GM12864 (cell line): Measurements from ENCODE around the gene RASA4B.

Experiments
- DNase-seq: peaks from one replicate; pipeline ENCODE4 v3.0.0-alpha.2; 2011; ENCODE audit warnings: low read depth
- H3K4me3 ChIP-seq: 2 replicates; pipeline ENCODE4 v1.5.1; 2011; ENCODE audit warnings: mild to moderate bottlenecking, low read depth, low read length, control low read depth
- CTCF ChIP-seq: IDR thresholded peaks from 2 replicates; pipeline ENCODE4 v1.5.1; 2011; ENCODE audit warnings: low read depth, mild to moderate bottlenecking, moderate library complexity, low read length, control low read depth, inconsistent platforms; ENCODE audit errors: missing control alignments

The RASA4B gene

GRCh38 chr7:102464577-102465280 lies 52.8 kb downstream of the RASA4B start, which contains the start of the genes ALKBH4 and LRWD1:
Gene ALKBH4 (minus strand): TSS chr7:102464863. CDS start chr7:102464836, 27 bp downstream.
Gene LRWD1 (plus strand): TSS chr7:102464984. CDS start chr7:102465081, 97 bp downstream.
- TF ChIP-seq CTCF = no peak

DNA sequence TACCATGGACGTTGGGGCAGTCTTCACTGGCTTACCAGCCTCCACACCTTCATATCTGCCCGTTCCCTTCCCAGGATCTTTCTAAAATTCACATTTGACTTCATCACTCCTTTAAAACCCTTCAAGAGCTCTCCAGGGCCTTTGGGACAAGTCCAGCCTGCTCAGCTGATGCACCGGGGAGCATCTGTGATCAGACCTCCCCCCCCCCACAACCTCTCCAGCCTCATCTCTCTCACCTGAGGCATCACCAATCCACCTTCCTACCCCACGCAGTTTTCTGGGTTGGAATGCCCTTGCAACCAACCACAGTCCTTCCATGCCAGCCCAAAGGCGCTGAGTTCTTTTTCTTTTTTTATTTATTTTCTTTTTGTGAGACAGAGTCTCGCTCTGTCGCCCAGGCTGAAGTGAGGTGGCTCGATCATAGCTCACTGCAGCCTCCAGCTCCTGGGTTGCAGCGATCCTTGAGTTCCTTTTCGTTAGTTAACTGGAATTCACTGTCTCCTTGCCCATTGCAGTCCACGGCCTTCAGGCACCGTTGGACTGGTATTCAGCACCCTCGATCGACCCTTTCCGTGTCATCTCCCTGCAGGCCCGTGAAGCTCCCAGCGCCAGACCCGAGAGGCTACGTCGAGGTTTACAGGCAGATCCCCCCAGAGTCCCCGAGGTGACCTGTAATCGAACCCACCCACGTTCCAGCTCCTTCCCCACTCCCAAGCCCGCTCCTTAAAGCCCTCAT lies 53.6 kb downstream of the RASA4B start:
- no peak for DNase-seq
- no peak for TF ChIP-seq CTCF
- peak overlapping the region; percentile 95 for H3K4me3 ChIP-seq

More at GRCh38 chr7:102464577-102465280, 52.8 kb downstream of the RASA4B start, which contains the start of the genes ALKBH4 and LRWD1:
- peak; percentile 83 for DNase-seq
- peak within 1 kb of the TSS; percentile 95 for H3K4me3 ChIP-seq

DNA sequence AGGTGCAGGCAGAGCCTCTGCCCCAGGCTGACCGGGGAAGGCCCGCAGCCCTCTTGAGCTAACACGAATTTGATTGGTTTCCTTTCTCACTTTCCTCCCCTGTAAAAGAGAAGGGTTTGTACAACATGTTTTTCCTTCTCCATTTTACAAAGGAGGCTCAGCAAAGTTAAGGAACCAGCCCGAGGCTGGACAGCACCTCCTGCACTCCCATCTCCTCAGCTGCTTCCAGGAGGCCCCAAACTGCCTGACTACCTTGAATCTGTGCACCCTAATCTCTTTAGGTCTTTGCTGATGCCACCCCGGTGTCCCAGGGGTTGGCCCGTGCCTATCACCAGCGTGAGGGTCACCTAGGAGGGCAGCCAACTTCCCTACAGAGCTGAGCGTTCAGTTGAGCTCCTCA lies 57.1 kb downstream of the RASA4B start:
- H3K4me3 ChIP-seq = no peak overlapping the region
- DNase-seq = no peak
- TF ChIP-seq CTCF = no peak

DNA sequence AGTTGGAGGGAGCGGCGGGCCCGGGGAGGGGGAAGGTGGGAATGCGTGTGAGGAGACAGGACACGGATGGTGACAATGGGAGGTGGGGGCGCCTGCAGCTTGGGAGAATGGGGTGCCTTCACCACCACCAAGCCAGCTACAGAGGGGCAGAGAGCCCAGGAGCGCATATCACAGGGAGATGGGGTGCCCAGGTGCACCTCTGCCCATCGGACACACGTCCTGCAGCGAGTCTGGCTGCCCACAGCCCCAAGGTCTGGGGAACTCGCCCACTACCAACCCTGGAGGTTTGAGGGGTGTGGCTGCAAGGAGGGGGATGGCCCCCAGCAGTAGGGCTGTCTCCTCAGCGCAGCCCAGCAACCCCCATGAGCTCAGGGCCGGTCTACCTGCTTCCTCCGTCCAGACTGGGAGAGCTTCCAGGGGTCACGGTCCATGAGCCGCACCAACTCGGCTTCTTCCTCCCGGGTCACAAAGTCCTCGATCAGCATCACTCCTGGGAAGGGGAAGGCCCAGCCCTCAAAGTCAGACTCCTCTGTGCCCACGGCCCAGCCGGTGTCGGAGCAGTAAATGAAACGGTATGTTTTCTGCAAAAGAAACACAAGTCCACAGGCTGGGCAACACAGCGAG lies 58.2 kb downstream of the RASA4B start:
- no peak for DNase-seq
- no peak overlapping the region for H3K4me3 ChIP-seq
- TF ChIP-seq CTCF = no peak

- no peak for TF ChIP-seq CTCF
- H3K4me3 ChIP-seq = no peak overlapping the region
- no peak for DNase-seq
These were observed 60.1 kb downstream of the RASA4B start for GRCh38 chr7:102457352-102457924.

DNA sequence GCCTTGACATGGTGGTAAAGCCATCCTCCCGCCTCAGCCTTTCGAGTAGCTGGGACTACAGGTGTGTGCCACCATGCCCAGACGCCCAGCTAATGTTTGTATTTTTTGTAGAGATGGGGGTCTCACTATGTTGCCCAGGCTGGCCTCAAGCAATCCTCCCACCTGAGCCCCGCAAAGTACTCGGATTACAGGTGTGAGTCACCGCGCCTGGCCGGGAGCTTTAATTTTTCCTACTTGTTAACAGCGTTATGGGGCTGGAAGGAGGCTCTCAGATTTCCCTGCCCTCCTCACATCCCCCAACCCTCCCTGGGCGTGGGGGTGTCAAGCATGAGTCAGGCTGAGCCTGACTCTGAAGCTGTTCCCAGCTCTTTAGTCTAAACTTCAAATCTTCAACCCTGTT lies 61.2 kb downstream of the RASA4B start:
- no peak for TF ChIP-seq CTCF
- DNase-seq = no peak
- H3K4me3 ChIP-seq = no peak overlapping the region
